Measurements from ENCODE around the gene SLC16A13.

GRCh38 chr17:7056386-7056785 is 20.6 kb downstream of the SLC16A13 start:
- no peak for TF ChIP-seq POLR2A (IDR thresholded peaks at IDR 0.05)
- TF ChIP-seq CTCF (IDR thresholded peaks at IDR 0.05) = no peak
